NAMALWA (cell line): ENCODE measurements around the gene LRRC37B.
"Not testable (repeated sequence)": the region's sequence is repeated elsewhere in the genome, so short reads cannot be mapped to it uniquely, and the experiment has no call there.

Experiments used
- DNase-seq: peaks from one replicate; pipeline ENCODE4 v3.0.0-alpha.2; 2015; ENCODE audit warnings: low spot score

Gene LRRC37B

GRCh38 chr17:32099686-32100085 lies 92.5 kb downstream of the LRRC37B start:
- no peak for DNase-seq

GRCh38 chr17:32100323-32100722 lies 93.1 kb downstream of the LRRC37B start:
- DNase-seq: not testable (repeated sequence)

GRCh38 chr17:32100971-32101631 lies 93.9 kb downstream of the LRRC37B start:
- DNase-seq: no peak

GRCh38 chr17:32102172-32102571 lies 95.0 kb downstream of the LRRC37B start:
- DNase-seq: no peak

GRCh38 chr17:32102646-32103186 lies 95.5 kb downstream of the LRRC37B start:
- DNase-seq: no peak
